ENCODE data around the gene HDAC11. TPM values are rescaled to one million over a fixed set of nuclear protein-coding genes. Genes with fewer than 3 reads are reported as not detected.
A peak's percentile ranks its signal among the peaks of the same experiment; 100 is the strongest.

HDAC11 gene
- total and polyA plus RNA-seq, 10 of the 15 experiments (the other 5 are each of a cell fraction or from before 2014, with no cell fraction given): 0.04 to 0.76 (median 0.22) TPM; not detected in 1

DNA sequence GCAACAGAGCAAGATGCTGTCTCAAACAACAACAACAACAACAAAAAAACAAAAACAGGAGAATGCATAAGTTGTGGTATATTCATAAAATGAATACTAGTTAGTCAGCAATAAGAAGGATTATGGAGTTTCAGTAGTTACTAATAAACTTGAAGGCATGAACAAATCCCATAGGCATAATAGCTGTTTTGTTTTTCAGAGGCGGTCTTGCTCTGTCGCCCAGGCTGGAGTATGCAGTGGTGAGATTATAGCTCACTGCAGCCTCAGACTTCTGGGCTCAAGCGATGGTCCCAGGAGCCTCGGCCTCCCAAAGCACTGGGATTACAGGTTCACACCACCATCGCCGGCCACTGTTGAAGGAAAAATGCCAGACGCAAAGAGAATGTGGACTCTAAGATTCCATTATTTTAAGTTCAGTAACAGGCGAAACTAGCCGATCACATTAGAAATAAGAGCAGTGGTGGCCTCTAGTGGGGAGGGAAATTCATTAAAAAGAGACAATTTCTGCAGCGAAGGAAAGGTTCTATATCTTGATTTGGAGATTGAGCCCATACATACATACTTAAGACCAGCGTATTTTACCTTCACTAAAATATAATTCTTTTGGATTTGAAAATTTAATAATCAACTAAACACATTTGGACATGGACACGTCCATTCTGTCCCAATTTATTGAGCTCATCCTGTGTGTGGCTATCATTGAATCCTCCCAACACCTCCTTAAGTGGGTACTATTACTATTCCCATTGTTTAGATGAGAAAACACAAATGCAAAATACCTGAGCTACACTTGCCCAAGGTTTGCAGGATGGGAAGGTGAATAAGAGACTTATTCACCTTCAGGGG, 27.4 kb upstream of the HDAC11 start (continued):
- TF ChIP-seq, protein P1, sequence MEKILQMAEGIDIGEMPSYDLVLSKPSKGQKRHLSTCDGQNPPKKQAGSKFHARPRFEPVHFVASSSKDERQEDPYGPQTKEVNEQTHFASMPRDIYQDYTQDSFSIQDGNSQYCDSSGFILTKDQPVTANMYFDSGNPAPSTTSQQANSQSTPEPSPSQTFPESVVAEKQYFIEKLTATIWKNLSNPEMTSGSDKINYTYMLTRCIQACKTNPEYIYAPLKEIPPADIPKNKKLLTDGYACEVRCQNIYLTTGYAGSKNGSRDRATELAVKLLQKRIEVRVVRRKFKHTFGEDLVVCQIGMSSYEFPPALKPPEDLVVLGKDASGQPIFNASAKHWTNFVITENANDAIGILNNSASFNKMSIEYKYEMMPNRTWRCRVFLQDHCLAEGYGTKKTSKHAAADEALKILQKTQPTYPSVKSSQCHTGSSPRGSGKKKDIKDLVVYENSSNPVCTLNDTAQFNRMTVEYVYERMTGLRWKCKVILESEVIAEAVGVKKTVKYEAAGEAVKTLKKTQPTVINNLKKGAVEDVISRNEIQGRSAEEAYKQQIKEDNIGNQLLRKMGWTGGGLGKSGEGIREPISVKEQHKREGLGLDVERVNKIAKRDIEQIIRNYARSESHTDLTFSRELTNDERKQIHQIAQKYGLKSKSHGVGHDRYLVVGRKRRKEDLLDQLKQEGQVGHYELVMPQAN (conservative IDR thresholded peaks at IDR 0.05): peak; percentile 46; the same call in 1 of the 2 replicates
- 0 out of 2 replicates have a peak, but pooled peaks have one; percentile 24 for TF ChIP-seq YY1 (IDR thresholded peaks at IDR 0.05; ENCODE audit: low read depth, low read length)
- TF ChIP-seq, protein P2, sequence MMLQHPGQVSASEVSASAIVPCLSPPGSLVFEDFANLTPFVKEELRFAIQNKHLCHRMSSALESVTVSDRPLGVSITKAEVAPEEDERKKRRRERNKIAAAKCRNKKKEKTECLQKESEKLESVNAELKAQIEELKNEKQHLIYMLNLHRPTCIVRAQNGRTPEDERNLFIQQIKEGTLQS (IDR thresholded peaks at IDR 0.05; ENCODE audit: borderline replicate concordance, extremely low read depth, low read depth, low read length): no peak
- no peak for TF ChIP-seq POU2F2 (IDR thresholded peaks at IDR 0.05; ENCODE audit: borderline replicate concordance, low read depth, low read length)
- TF ChIP-seq, protein P3, sequence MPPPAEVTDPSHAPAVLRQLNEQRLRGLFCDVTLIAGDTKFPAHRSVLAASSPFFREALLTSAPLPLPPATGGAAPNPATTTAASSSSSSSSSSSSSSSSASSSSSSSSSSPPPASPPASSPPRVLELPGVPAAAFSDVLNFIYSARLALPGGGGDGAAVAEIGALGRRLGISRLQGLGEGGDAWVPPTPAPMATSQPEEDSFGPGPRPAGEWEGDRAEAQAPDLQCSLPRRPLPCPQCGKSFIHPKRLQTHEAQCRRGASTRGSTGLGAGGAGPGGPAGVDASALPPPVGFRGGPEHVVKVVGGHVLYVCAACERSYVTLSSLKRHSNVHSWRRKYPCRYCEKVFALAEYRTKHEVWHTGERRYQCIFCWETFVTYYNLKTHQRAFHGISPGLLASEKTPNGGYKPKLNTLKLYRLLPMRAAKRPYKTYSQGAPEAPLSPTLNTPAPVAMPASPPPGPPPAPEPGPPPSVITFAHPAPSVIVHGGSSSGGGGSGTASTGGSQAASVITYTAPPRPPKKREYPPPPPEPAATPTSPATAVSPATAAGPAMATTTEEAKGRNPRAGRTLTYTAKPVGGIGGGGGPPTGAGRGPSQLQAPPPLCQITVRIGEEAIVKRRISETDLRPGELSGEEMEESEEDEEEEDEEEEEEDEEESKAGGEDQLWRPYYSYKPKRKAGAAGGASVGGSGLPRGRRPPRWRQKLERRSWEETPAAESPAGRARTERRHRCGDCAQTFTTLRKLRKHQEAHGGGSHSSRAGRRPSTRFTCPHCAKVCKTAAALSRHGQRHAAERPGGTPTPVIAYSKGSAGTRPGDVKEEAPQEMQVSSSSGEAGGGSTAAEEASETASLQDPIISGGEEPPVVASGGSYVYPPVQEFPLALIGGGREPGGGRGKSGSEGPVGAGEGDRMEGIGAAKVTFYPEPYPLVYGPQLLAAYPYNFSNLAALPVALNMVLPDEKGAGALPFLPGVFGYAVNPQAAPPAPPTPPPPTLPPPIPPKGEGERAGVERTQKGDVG (CRISPR knock-in tag; IDR thresholded peaks at IDR 0.05): no peak
- TF ChIP-seq ZNF24 (IDR thresholded peaks at IDR 0.05): no peak
